H9 (cell line): Measurements from ENCODE around the gene SMAD7. TPM values are rescaled to one million over a fixed set of nuclear protein-coding genes. Genes with fewer than 3 reads are reported as not detected.

Experiments
- DNase-seq: peaks from one replicate; pipeline ENCODE4 v3.0.0-alpha.2; 2017
- H2AFZ ChIP-seq: one replicate; pipeline ENCODE4 v1.6.1; 2013; ENCODE audit warnings: mild to moderate bottlenecking, low read length, control low read depth, moderate library complexity
- H2AK5ac ChIP-seq: 2 replicates; pipeline ENCODE4 v1.6.1; 2013; ENCODE audit warnings: low read length, control low read depth, mixed read lengths; ENCODE audit not compliant: insufficient read length
- H2BK120ac ChIP-seq: one replicate; pipeline ENCODE4 v1.6.1; 2013; ENCODE audit warnings: low read depth, mild to moderate bottlenecking, low read length, control low read depth, inconsistent platforms; ENCODE audit not compliant: poor library complexity, severe bottlenecking
- H2BK12ac ChIP-seq: 2 replicates; pipeline ENCODE4 v1.6.1; 2013; ENCODE audit warnings: low read length, control low read depth, mixed read lengths, low read depth; ENCODE audit not compliant: insufficient read length
- H2BK15ac ChIP-seq: 2 replicates; pipeline ENCODE4 v1.6.1; 2013; ENCODE audit warnings: low read depth, low read length, control low read depth
- H2BK20ac ChIP-seq: one replicate; pipeline ENCODE4 v1.6.1; 2013; ENCODE audit warnings: low read depth, mild to moderate bottlenecking, low read length, control low read depth, inconsistent platforms; ENCODE audit not compliant: poor library complexity, severe bottlenecking
- H2BK5ac ChIP-seq: 2 replicates; pipeline ENCODE4 v1.6.1; 2013; ENCODE audit warnings: low read length, control low read depth, mixed read lengths; ENCODE audit not compliant: insufficient read length
- H3K14ac ChIP-seq: 2 replicates; pipeline ENCODE4 v1.6.1; 2013; ENCODE audit warnings: low read length, control low read depth; ENCODE audit not compliant: insufficient read depth
- H3K18ac ChIP-seq: 2 replicates; pipeline ENCODE4 v1.6.1; 2013; ENCODE audit warnings: low read depth, mild to moderate bottlenecking, mixed read lengths, low read length, control low read depth; ENCODE audit not compliant: insufficient read length
- H3K23ac ChIP-seq: 2 replicates; pipeline ENCODE4 v1.6.1; 2013; ENCODE audit warnings: low read length, control low read depth, mixed read lengths, low read depth; ENCODE audit not compliant: insufficient read length
- H3K23me2 ChIP-seq: 2 replicates; pipeline ENCODE4 v1.6.1; 2013; ENCODE audit warnings: low read depth, mild to moderate bottlenecking, mixed read lengths, low read length, control low read depth; ENCODE audit not compliant: insufficient read length, poor library complexity, severe bottlenecking
- H3K27ac ChIP-seq: 2 replicates; pipeline ENCODE4 v1.5.1; 2013; ENCODE audit warnings: low read length, control low read depth, mixed read lengths, low read depth; ENCODE audit not compliant: insufficient read length
- H3K27me3 ChIP-seq: 2 replicates; pipeline ENCODE4 v1.6.1; 2013; ENCODE audit warnings: low read length, control low read depth, inconsistent platforms; ENCODE audit not compliant: insufficient read depth
- H3K4ac ChIP-seq: 2 replicates; pipeline ENCODE4 v1.6.1; 2013; ENCODE audit warnings: low read depth, mild to moderate bottlenecking, control low read depth, inconsistent platforms, low read length, moderate library complexity
- H3K4me1 ChIP-seq: 2 replicates; pipeline ENCODE4 v1.6.1; 2013; ENCODE audit warnings: low read length, control low read depth, inconsistent platforms; ENCODE audit not compliant: insufficient read depth
- H3K4me2 ChIP-seq: 2 replicates; pipeline ENCODE4 v1.6.1; 2013; ENCODE audit warnings: low read length, control low read depth, mixed read lengths; ENCODE audit not compliant: insufficient read length, insufficient read depth
- H3K56ac ChIP-seq: 2 replicates; pipeline ENCODE4 v1.6.1; 2013; ENCODE audit warnings: low read depth, mild to moderate bottlenecking, mixed read lengths, low read length, control low read depth; ENCODE audit not compliant: insufficient read length
- H3K79me1 ChIP-seq: 2 replicates; pipeline ENCODE4 v1.6.1; 2013; ENCODE audit warnings: low read depth, mild to moderate bottlenecking, moderate library complexity, low read length, control low read depth, inconsistent platforms; ENCODE audit not compliant: insufficient read depth, poor library complexity, severe bottlenecking
- H3K79me2 ChIP-seq: 2 replicates; pipeline ENCODE4 v1.6.1; 2013; ENCODE audit warnings: low read length, control low read depth, inconsistent platforms; ENCODE audit not compliant: insufficient read depth
- H3K9ac ChIP-seq: 2 replicates; pipeline ENCODE4 v1.6.1; 2013; ENCODE audit warnings: low read length, control low read depth, mixed read lengths; ENCODE audit not compliant: insufficient read length; ENCODE audit errors: extremely low read depth
- H3K9me3 ChIP-seq: one replicate; pipeline ENCODE4 v1.6.1; 2013; ENCODE audit warnings: low read depth, low read length, inconsistent platforms; ENCODE audit not compliant: control insufficient read depth
- H3T11ph ChIP-seq: one replicate; pipeline ENCODE4 v1.6.1; 2013; ENCODE audit warnings: mild to moderate bottlenecking, low read length, control low read depth, inconsistent platforms
- H4K20me1 ChIP-seq: one replicate; pipeline ENCODE4 v1.6.1; 2013; ENCODE audit not compliant: control insufficient read depth, insufficient read length, insufficient read depth
- H4K5ac ChIP-seq: 2 replicates; pipeline ENCODE4 v1.6.1; 2013; ENCODE audit warnings: low read depth, mild to moderate bottlenecking, mixed read lengths, low read length, control low read depth; ENCODE audit not compliant: insufficient read length
- H4K8ac ChIP-seq: replicated peaks from 2 replicates; pipeline ENCODE4 v1.6.1; 2013; ENCODE audit warnings: low read length, control low read depth, mixed read lengths, low read depth; ENCODE audit not compliant: insufficient read length
- H4K91ac ChIP-seq: 2 replicates; pipeline ENCODE4 v1.6.1; 2013; ENCODE audit warnings: low read depth, mild to moderate bottlenecking, moderate library complexity, mixed read lengths, low read length, control low read depth; ENCODE audit not compliant: insufficient read length
- H3K27ac Mint-ChIP-seq, 3 experiments: 2 replicates in 2 of 3; 3 replicates in 1 of 3; pipeline ENCODE4 v1.8.0; 2020 to 2021; ENCODE audit warnings: mixed read lengths in 3 of 3, mild to moderate bottlenecking in 1 of 3, moderate library complexity in 1 of 3
- H3K27me3 Mint-ChIP-seq: 2 replicates; pipeline ENCODE4 v1.8.0; 2021; ENCODE audit warnings: low read depth, mild to moderate bottlenecking, moderate library complexity, mixed read lengths
- H3K36me3 Mint-ChIP-seq, 3 experiments: 2 replicates in 2 of 3; 3 replicates in 1 of 3; pipeline ENCODE4 v1.8.0; 2020 to 2021; ENCODE audit warnings: low read depth in 3 of 3, mixed read lengths in 3 of 3; ENCODE audit not compliant: insufficient read depth in 1 of 3
- H3K4me1 Mint-ChIP-seq, 2 experiments: 2 replicates each; pipeline ENCODE4 v1.8.0; 2020; ENCODE audit warnings: mixed read lengths in 2 of 2
- H3K4me3 Mint-ChIP-seq, 2 experiments: 2 replicates in 1 of 2; 3 replicates in 1 of 2; pipeline ENCODE4 v1.8.0; 2020 to 2021; ENCODE audit warnings: mild to moderate bottlenecking in 2 of 2, mixed read lengths in 2 of 2, moderate library complexity in 1 of 2
- H3K9me3 Mint-ChIP-seq, 2 experiments: 2 replicates in 1 of 2; 3 replicates in 1 of 2; pipeline ENCODE4 v1.8.0; 2020; ENCODE audit warnings: mild to moderate bottlenecking in 2 of 2, mixed read lengths in 2 of 2, moderate library complexity in 1 of 2
- CTCF ChIP-seq: fragments of 200-600 bp; sonication (generic); conservative IDR thresholded peaks from 3 replicates; pipeline ENCODE4 v1.8.0; 2021; ENCODE audit warnings: antibody characterized with exemption, mild to moderate bottlenecking
- WGBS: extraction: QIAGEN DNeasy Blood & Tissue Kit; methylation state at CpG from one replicate; pipeline ENCODE4 v1.1.7; 2013; ENCODE audit warnings: missing lambda C conversion rate, low lambda C conversion rate, mixed read lengths; ENCODE audit not compliant: insufficient read length; ENCODE audit errors: extremely low coverage; 5-methylcytosine and 5-hydroxymethylcytosine counted together
- total RNA-seq: library from RNA; stranded (reverse); gene quantifications from 2 replicates; pipeline ENCODE4 v1.2.1, GENCODE V29; 2021

The SMAD7 gene
- total RNA-seq, 1 experiment from 2014 or later = 27.7 TPM

DNA sequence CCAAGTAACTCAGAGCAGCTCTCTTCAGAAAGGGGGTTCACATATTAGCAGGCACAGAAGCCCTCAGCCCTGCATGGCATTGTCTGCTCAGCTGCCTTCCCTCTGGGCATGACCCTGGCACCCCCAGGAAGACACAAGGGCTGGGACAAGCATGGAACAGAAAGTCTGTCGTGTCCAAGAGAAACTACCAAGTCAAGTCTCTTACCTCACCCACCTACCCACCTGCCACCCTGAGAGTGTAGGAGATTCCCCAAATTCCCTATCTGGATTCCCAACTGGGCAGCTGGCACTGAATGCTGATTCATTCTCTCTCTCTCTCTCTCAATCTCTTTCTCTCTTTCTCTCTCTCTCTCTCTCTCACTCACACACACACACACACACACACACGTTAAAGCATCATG, 21.6 kb downstream of the SMAD7 start:
- no peaks in the 10 kb centered on the region for H3K27me3 ChIP-seq
- Mint-ChIP-seq H3K36me3 (peaks cover 0 to 26% (median 14%) of the 10 kb centered on the region in 3 experiments; a peak in 5 of 7 replicates), H3K27me3 (no peaks in the 10 kb centered on the region), H3K4me3 (peak overlapping the region in 1 of 2 experiments; percentile 65; a peak in 1 of 5 replicates), H3K4me1 (peaks cover 90 to 97% of the 10 kb centered on the region in 2 experiments), H3K9me3 (no peaks in the 10 kb centered on the region), H3K27ac (peak overlapping the region; percentile 70 to 95 (median 85))
- no peak for DNase-seq
- no peak overlapping the region for H3K9ac ChIP-seq
- no peak overlapping the region for H3K56ac ChIP-seq
- no CpG with 5 or more reads among the region's 2 CpGs for WGBS
- no peak overlapping the region for H4K91ac ChIP-seq
- H3K23ac ChIP-seq = no peak overlapping the region
- no peaks in the 10 kb centered on the region for H3K9me3 ChIP-seq
- no peak overlapping the region for H2BK20ac ChIP-seq
- no peak overlapping the region for H3T11ph ChIP-seq
- H2BK5ac ChIP-seq = no peak overlapping the region
- H3K4me1 ChIP-seq = peaks cover 24% of the 10 kb centered on the region; the same call in 1 of the 2 replicates
- no peak overlapping the region for H2AK5ac ChIP-seq
- H4K5ac ChIP-seq = no peak overlapping the region
- no peak overlapping the region for H4K8ac ChIP-seq
- TF ChIP-seq CTCF = no peak
- no peaks in the 10 kb centered on the region for H3K79me1 ChIP-seq
- no peak overlapping the region for H3K18ac ChIP-seq
- H3K4ac ChIP-seq = no peak overlapping the region
- H3K27ac ChIP-seq = no peak overlapping the region
- no peak overlapping the region for H2AFZ ChIP-seq
- H3K14ac ChIP-seq = no peak overlapping the region
- H3K4me2 ChIP-seq = no peak overlapping the region
- no peaks in the 10 kb centered on the region for H4K20me1 ChIP-seq
- H3K79me2 ChIP-seq = peaks cover 77% of the 10 kb centered on the region; the same call in 1 of the 2 replicates
- no peaks in the 10 kb centered on the region for H3K23me2 ChIP-seq
- no peak overlapping the region for H2BK15ac ChIP-seq
- H2BK120ac ChIP-seq = no peak overlapping the region
- H2BK12ac ChIP-seq = no peak overlapping the region
